ENCODE data around the gene PRKAR1B.

PRKAR1B gene

DNA sequence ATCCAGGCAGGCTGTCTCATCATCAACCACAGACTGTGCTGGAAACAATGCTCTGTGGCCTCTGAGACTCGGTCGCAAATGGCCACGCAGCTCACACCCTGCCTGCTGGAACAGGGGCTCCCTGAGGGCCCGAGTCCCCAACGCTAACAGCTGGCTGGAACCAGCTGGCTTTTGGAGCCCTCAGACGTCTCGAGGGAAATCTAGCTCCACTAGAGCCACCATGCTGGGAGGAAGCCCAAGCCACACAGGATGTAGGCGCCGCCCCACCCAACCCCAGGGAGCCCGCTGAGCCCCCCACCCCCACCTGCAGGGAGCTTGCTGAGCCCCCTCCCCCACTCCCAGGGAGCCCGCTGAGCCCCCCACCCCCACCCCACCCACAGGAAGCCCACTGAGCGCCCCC lies 186.1 kb downstream of the PRKAR1B start:
- no peak for DNase-seq (ENCODE audit: low spot score)

DNA sequence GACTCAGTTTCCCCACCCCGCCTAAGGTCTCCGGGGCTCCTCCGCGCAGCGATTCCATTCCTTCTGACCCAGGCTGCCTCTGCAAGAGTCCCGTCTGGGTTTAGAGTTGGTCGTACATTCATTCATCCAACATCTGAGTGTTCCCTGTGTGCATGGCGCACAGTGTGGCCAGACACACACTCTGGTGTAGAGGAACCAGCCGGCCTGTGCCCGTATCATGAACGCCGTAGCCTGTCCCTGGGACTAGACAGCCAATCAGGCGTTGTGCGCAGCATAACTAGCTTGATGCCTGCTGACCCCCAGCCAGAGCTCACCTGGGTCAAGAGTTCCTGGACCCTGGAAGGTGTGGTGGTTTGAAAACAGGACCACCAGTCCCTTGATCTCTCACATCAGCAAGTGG lies 186.5 kb downstream of the PRKAR1B start:
- DNase-seq (ENCODE audit: low spot score): no peak

DNA sequence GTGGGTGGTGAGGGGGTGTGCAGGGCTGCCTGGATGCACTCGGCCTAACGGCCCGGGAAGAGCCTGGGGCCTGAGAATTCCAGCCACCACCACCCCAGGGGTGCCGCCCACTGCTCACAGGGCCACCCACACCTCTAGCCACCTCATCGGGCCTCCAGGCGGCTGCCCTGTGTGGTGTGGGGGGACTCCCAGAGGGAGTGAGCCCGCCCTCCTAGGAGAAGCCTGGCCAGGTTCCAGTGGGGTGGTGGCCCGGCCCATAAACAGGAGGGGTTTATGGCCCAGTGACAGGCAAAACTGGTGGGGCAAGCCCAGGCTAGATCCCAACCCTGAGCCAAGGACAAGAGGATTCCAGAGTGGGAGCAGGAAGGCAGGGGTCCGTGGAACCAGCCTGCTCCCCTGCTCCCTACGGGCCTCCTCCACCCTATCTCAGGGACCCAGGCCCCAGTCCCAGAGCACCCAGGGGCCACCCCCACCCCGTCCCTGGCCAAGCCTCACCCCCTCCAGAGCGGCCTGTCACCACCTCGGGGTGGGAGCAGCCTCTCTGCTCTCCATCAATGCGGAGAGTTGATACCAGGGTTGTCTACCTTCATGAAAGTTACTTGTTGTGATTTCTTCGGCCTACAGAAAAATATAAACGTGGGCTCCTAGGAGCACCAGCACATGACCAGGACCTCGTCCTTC lies 187.2 kb downstream of the PRKAR1B start:
- no peak for DNase-seq (ENCODE audit: low spot score)

DNA sequence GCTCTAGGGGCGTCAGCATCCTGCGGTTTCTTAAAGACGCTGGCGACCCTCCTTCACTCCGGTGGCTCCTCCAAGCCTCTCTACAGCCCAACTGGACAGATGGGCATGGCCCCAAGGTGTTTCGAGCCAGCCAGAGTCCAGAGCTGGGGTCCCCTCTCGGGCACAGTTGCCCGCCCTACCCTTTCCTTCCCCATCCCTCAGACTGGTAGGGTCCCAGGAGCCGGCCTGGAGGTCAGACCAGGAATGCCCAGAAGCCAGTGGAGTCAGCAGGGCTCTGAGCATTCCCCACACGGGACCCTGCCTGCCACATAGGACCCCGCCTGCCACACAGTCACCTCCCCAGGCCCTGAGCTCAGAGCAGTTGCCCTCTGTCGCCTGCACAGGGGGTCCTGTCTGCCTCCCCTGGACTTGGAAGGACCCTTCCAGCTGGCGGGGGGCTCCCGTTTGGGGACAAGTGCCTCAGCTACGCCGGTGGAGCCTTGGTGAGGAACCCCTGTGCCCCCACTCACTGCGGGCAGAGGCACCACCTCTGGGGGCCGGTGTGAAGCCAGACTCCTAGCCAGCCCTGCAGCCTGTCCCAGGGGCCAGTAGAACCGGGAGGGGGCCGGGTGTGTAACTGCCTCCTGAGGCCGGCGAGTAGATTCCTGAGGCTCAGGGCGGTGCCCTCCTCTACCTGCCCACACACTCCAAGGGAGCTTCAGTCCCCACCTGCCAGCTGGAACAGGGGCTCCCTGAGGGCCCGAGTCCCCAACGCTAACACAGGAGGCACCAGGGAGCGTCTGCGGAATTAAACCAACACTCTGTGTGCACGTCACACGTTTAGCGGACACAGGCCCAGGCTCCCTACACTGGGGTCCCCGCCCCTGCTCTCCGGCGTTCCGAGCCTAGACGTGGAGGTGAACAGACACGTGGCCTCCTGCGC lies 188.1 kb downstream of the PRKAR1B start:
- DNase-seq (ENCODE audit: low spot score): no peak

DNA sequence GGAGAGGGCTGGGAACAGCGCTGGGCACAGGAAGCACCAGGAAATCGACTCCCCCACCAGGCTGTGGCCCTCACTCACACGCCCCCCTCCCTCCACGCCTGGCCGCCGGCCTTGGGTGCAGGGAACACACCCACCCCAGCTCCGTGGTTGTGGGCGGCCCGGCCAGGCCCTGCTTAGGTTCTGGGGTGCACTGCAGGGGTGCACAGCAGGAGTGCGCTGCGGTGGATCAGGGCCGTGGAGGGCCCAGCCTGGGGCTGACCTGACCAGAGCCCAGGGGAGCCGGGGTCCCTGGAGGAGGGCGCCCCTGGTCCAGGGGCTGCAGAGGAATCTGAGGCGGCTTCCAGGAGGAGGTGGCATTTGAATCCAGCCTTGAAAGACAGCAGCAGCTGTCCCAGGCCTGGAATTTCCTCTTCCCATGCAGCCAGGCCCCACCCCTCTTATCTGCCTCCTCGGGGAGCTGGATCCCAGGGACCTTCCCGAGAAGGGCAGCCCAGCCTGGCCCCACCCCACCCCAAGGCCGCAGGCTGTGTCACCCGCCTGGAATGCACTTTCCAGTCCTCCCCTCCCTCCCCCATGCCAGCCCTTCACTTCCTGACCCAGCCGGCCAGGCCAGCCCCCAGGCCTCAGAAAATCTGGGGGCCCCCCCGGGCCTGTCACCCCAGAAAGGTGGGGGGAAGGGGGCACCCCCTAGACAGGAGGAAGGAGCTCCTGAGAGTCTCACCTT lies 189.0 kb downstream of the PRKAR1B start:
- DNase-seq (ENCODE audit: low spot score): no peak

DNA sequence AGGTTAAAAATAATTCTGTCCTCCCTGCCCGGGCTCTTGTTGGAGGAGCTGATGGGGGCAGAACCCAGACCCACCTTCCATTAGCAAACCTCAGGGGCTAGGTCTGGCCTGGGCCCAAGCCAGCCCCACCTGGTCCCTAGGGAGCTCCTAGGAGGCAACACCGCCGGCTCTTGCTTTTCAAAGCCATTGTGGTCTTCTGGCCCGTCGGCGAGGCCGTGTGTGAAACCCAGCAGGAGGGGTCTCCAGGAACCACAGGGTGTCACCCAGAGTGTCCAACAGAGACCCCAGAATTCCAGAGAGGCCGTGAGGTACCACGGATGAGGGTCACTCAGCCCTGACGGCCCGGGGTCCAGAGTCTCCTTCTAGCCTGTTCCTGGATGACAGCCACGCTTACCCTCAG lies 190.8 kb downstream of the PRKAR1B start:
- no peak for DNase-seq (ENCODE audit: low spot score)

DNA sequence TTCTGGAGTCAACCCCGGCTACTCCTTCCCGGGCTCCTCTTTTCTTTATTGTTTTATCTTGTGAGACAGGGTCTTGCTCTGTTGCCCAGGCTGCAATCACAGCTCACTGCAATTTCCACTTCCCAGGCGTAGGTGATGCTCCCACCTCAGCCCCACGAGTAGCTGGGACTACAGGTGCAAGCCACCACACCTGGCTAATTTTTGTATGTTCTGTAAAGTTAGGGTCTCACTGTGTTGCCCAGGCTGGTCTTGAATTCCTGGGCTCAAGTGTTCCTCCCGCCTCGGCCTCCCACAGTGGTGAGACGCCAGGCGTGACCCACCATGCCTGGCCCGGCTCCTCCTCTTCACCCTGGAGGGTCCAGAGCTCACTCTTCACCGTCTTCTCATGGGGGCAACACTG lies 192.1 kb downstream of the PRKAR1B start:
- no peak for DNase-seq (ENCODE audit: low spot score)

DNA sequence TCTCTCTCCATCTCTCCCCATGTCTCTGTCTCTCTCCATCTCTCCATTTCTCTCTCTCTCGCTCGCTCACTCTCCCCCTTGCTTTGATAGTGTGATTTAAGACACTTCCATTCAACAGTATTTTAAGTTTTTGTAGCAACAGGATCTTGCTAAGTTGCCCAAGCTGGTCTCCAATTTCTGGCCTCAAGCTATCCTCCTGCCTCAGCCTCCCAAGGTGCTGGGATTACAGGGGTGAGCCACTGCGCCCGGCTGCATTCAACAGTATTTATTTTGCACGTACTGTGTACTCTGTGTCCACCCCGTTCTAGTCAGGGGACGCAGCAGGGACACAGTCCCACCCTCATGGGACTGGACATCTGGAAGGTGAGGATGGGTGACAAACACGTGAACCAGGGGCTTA lies 193.0 kb downstream of the PRKAR1B start:
- no peak for DNase-seq (ENCODE audit: low spot score)

DNA sequence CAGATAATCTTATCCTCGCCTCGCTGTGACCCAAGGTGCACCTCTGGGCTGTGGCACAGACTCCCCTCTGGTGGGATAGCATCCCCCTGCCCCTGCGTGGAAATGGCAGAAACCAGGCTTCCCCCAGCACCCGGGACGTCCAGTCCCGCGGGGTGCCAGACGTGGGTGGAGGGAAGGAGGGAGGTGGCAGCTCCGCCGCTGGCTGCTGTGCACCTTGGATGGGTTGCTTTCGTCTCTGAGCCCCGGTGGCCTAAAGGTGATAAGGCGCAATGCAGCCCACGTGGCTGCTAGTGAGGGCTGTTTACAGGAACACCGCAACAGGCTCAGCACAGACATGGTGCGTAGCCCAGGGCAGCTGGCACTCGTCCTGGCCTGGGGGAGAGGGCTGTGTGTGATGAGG lies 193.8 kb downstream of the PRKAR1B start:
- DNase-seq (ENCODE audit: low spot score): no peak

DNA sequence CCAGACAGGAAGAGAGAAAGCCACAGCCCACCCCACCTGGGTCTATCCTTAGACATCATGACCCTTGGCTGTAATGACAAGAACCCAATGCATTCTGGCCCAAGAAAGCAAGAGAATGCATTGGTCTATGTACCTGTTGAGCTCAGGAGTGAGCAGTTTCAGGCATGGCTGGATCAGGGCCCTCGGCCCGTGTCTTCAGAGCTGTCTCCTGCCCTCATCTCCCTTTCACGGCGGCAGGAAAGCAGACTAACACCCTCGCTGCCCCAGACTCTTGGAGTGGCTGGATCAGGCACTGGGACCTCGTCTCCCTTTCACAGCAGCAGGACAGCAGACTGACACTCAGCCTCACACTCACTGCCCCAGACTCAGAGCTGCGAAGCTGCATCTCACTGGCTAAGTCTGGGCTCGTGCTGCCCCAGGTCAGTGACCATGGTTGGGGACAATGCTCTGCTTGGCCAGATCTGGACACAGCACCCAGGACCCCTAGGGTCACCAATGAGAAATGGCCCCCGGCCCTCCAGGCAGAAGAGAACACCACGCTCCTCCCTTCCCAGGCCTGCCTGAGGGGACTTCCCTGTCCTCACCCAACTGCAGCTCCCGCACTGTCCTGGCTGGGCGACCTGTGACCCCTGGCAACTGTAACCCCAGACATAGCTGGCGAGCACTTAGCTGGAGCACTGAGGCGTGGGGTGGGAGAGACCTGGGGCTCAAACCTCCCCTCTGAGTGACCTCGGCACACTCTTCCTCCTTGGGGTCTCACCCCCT lies 194.5 kb downstream of the PRKAR1B start:
- no peak for DNase-seq (ENCODE audit: low spot score)

DNA sequence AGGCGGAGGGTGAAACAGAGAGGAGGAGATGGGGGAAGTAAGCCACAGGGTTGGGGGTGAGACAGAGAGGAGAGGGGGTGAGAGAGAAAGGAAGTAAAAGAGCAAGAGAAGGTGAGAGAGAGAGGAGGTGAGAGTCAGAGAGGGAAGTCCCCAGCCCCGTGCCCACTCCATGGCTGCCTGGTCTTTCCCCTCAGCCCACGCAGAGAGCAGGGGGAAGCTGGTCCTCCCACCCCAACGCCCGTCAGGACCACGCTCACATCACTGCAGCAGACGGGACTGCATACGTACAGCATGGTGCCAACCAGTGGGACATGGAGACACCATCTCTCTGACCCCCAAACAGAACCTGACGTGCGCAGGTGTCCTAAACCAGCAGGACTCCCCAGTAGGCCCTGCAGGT lies 195.3 kb downstream of the PRKAR1B start:
- no peak for DNase-seq (ENCODE audit: low spot score)

DNA sequence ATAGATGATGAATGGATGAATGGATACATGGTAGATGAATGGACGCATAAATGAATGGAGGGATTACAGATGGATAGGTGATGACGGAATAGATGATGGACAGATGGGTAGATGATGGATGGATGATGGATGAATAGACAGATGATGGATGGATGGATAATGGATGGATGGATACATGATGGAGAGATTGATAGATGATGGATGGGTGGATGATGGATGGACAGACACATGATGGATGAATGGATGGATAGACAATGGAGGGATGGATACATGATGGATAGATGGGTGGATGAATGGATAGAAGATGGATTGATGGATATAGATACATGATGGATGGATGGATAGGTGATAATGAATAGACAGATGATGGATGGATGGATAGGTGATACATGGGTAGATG lies 198.6 kb downstream of the PRKAR1B start:
- no peak for DNase-seq (ENCODE audit: low spot score)

DNA sequence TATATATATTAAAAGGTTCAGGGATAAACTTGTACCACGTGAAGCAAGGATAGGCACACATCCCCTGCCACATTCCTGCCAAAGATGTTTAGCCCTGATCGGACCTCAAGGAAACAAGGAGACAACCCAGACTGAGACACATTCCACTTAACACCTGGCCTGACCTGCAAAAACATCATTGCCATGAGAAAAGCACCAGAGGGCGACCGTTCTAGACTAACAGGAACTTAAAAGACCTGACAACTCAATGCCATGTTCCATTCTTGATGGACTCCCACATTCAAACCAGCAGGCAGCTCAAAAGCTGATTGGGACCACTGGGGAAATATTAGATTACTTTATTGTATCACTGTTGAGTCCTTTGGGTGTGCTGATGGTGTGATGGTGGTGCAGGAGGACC lies 199.4 kb downstream of the PRKAR1B start:
- no peak for DNase-seq (ENCODE audit: low spot score)

DNA sequence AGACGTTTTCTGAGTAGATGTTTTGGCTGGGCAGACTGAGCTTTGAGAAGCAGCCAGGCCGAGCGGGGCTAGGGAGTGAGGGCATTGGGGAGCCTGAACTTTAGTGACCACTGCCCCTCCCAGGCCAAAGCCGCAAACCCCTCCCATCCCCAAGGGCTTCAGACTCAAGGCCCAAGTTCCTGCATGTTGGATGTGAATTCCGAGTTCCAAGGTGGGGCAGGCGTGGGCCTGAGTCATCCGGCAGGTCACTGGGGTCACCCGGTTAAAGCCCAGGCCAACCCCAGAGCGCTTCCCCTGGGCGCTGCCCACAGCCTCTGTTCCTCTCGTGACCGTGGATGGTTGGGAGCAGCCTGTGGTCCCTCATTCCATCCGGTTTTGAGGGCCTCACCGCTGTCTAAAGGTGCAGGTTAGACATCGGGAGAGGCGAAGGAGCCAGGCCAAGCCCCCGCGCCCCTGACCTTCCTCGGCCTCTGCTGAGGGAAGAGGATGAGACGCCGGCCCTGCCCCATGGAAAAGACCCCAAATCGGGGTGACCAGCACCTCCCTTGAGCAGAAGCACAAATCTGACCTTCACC lies 200.5 kb downstream of the PRKAR1B start:
- no peak for DNase-seq (ENCODE audit: low spot score)

DNA sequence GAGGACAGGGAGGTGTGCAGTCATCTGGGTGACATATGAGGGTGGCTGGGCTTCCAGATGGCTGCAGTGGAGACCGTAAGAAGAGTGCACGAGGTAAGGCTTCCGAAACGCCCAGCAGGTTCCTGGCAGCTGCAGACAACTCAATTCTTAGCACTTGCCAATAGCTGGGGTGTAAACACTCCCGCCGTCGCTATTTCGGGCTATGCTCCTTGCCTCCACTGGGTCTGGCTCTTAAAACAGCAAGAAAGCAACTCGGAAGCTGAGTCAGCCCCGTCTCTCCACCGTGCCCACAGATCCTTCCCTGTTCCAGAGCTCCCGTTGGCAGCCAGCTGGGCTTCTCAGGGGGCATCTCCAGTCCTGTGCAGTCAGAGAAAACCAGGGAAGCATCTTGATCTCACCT lies 201.3 kb downstream of the PRKAR1B start:
- no peak for DNase-seq (ENCODE audit: low spot score)

DNA sequence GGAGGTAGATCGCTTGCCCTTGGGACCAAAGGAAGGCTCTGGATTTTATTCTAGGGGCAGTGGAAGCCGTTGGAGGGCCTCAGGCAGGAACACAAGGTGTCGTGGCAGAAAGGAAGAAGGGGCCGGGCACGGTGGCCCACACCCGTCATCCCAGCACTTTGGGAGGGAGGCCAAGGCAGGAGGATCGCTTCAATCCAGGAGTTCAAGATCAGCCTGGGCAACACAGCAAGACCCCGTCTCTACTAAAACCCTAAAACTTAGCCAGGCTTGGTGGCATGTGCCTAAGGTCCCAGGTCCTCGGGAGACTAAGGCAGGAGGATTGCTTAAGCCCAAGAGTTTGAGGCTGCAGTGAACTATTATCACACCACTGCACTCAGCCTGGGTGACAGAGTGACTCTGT lies 202.3 kb downstream of the PRKAR1B start:
- no peak for DNase-seq (ENCODE audit: low spot score)

DNA sequence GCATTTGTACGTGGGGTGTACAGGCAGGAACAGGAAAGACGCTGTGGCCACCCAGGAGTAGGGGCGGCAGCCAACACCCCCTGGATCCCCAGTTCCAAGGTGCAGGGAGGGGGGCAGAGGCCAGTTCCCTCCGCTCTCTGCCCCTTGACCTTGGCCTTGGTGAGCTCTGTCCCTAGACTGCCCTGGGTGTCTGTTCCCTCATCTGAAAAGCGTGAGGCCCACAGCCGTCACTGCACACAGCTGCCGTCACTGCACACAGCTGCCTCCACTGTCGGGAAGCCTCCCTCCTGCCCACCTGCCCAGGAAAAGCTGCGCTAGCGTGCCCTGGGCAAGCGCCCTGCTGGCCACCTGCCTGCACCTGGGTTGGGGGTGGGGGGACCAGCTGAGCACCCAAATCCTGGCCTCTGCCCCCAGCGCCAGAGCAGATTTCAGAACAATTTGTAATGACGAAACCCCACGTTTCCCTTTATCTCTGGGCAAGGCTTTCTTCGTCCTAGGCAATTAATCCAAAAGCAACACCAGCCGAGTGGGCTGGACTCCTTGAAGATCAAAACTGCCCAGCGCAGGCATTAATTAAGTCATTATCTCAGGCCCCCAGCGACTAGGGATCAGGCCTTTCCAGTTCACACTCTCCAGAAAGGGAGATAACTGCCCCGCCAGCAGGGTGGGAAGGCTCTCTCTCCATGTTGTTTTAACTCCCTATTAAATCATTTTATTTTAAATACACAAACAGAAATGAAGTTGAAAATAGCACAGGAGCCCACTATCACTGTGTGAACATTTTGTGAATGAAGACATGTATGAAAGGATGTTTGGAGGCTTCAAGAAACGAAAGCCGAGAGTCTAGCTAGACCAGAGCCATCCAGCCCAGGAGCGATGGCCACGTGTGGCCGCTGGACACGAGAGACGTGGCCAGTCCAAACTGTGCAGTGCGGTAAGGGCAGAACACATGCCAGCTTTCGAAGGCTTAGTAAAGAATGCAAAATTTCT lies 203.4 kb downstream of the PRKAR1B start:
- DNase-seq (ENCODE audit: low spot score): no peak

DNA sequence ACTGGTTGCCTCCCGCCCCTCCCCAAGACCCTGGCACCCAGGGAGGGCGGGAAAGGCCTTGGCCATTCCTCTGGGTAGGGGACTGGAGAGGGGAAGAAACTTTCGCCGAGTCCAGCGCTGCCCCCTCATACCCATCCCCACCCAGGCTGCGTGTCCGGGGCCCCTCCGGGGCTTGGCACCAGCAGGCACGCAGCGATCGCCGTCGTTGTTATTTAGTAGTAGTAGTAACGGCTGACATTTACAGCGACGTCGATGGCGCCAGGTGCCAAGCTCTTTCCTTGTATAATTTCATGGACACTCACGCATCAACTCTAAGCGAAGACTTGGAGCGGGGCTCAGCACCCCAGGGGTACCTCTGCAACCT lies 204.1 kb downstream of the PRKAR1B start:
- DNase-seq (ENCODE audit: low spot score): no peak

DNA sequence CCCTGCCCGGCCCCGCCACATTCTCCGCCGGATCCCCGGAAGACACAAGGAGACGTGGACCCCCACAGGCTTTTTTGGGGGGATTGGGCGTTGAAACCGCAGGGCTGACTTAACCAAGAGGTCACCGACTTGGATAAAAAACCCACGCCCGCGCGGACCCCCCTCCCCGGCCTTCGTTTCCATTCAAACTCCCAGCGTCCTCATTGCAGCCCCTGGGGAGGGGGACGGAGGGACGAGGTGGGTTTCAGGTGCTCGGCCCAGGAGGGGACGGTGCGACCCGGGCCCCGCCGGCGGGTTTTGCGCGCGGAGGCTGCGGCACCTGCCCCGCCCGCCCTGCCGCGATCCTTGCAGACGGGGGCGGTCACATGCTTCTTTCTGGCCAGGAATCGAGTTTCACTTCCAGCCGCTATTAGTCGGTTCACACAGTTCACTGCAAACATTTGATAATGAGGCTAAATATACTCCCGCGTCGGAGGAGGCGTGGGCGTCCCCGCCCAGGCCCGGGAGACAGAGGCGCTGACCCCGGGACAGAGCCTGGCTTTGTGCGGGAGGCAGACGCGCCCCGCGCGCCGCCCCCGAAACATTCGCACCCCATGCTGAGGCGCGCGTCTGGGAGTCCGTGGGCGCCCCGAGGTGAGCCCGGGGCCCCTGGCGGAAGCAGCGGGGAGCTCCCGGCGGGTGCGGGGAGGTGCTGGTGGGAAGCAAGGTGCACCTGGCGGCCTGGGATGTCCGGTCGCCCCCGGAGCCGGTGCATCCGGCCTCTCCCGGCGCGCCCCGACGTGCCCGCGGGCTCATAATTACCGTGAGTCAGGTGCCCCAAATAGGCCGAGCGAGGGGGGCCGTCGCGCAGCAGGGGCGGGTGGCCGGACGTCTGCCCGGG lies 204.8 kb downstream of the PRKAR1B start:
- peak; percentile 48 for DNase-seq (ENCODE audit: low spot score)

Measured in globus pallidus (tissue), 1 donor.